ENCODE results near the gene HECTD1.
"Not testable (repeated sequence)": the region's sequence is repeated elsewhere in the genome, so short reads cannot be mapped to it uniquely, and the experiment has no call there.

Gene HECTD1

GRCh38 chr14:31192544-31192943 is 15.0 kb downstream of the HECTD1 start:
- not testable (repeated sequence) for DNase-seq

- no peak for DNase-seq
These were observed 16.8 kb downstream of the HECTD1 start for GRCh38 chr14:31190717-31191263.

GRCh38 chr14:31190219-31190603 is 17.4 kb downstream of the HECTD1 start:
- DNase-seq, result no peak

GRCh38 chr14:31189346-31190218 is 18.0 kb downstream of the HECTD1 start:
- no peak for DNase-seq

- DNase-seq, result no peak
These were observed 18.8 kb downstream of the HECTD1 start for GRCh38 chr14:31188744-31189143.

GRCh38 chr14:31182016-31182415 is 25.6 kb downstream of the HECTD1 start:
- not testable (repeated sequence) for DNase-seq

GRCh38 chr14:31181271-31181670 is 26.3 kb downstream of the HECTD1 start:
- DNase-seq, result no peak

GRCh38 chr14:31180299-31181051 is 27.1 kb downstream of the HECTD1 start:
- DNase-seq, result no peak

- no peak for DNase-seq
These were observed 33.2 kb downstream of the HECTD1 start for GRCh38 chr14:31174433-31174832.

GRCh38 chr14:31173120-31173837 is 34.3 kb downstream of the HECTD1 start:
- no peak for DNase-seq

GRCh38 chr14:31172084-31172483 is 35.5 kb downstream of the HECTD1 start:
- no peak for DNase-seq

- no peak for DNase-seq
These were observed 37.2 kb downstream of the HECTD1 start for GRCh38 chr14:31170411-31170810.

- no peak for DNase-seq
These were observed 37.7 kb downstream of the HECTD1 start for GRCh38 chr14:31169877-31170276.

- no peak for DNase-seq
These were observed 40.6 kb downstream of the HECTD1 start for GRCh38 chr14:31167032-31167431.

- DNase-seq, result no peak
These were observed 41.4 kb downstream of the HECTD1 start for GRCh38 chr14:31166271-31166561.

GRCh38 chr14:31164115-31164514 is 43.5 kb downstream of the HECTD1 start:
- no peak for DNase-seq

GRCh38 chr14:31162910-31163649 is 44.5 kb downstream of the HECTD1 start:
- no peak for DNase-seq

GRCh38 chr14:31161274-31161673 is 46.3 kb downstream of the HECTD1 start:
- no peak for DNase-seq

- DNase-seq, result no peak
These were observed 47.8 kb downstream of the HECTD1 start for GRCh38 chr14:31159682-31160296.

GRCh38 chr14:31154956-31155355 is 52.6 kb downstream of the HECTD1 start:
- DNase-seq, result no peak

- DNase-seq, result no peak
These were observed 65.0 kb downstream of the HECTD1 start for GRCh38 chr14:31142455-31143087.

Measured in T-helper 9 cell (primary cell).